ENCODE data around the gene ZNF260.

- TF ChIP-seq EZH2phosphoT487 (IDR thresholded peaks at IDR 0.05) (no peak), EZH2 (IDR thresholded peaks at IDR 0.05) (no peak)
- TF ChIP-seq, protein P1, sequence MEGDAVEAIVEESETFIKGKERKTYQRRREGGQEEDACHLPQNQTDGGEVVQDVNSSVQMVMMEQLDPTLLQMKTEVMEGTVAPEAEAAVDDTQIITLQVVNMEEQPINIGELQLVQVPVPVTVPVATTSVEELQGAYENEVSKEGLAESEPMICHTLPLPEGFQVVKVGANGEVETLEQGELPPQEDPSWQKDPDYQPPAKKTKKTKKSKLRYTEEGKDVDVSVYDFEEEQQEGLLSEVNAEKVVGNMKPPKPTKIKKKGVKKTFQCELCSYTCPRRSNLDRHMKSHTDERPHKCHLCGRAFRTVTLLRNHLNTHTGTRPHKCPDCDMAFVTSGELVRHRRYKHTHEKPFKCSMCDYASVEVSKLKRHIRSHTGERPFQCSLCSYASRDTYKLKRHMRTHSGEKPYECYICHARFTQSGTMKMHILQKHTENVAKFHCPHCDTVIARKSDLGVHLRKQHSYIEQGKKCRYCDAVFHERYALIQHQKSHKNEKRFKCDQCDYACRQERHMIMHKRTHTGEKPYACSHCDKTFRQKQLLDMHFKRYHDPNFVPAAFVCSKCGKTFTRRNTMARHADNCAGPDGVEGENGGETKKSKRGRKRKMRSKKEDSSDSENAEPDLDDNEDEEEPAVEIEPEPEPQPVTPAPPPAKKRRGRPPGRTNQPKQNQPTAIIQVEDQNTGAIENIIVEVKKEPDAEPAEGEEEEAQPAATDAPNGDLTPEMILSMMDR (IDR thresholded peaks at IDR 0.05): no peak
Measured at GRCh38 chr19:36527873-36528193, 238 bp downstream of the ZNF260 start.

All from neural progenitor cell (in vitro differentiated cells).